H9 (cell line): Measurements from ENCODE around the gene ITGBL1. TPM values are rescaled to one million over a fixed set of nuclear protein-coding genes. Genes with fewer than 3 reads are reported as not detected.

Source experiments
- DNase-seq: peaks from one replicate; pipeline ENCODE4 v3.0.0-alpha.2; 2017
- H2AFZ ChIP-seq: one replicate; pipeline ENCODE4 v1.6.1; 2013; ENCODE audit warnings: mild to moderate bottlenecking, low read length, control low read depth, moderate library complexity
- H2AK5ac ChIP-seq: 2 replicates; pipeline ENCODE4 v1.6.1; 2013; ENCODE audit warnings: low read length, control low read depth, mixed read lengths; ENCODE audit not compliant: insufficient read length
- H2BK120ac ChIP-seq: one replicate; pipeline ENCODE4 v1.6.1; 2013; ENCODE audit warnings: low read depth, mild to moderate bottlenecking, low read length, control low read depth, inconsistent platforms; ENCODE audit not compliant: poor library complexity, severe bottlenecking
- H2BK12ac ChIP-seq: 2 replicates; pipeline ENCODE4 v1.6.1; 2013; ENCODE audit warnings: low read length, control low read depth, mixed read lengths, low read depth; ENCODE audit not compliant: insufficient read length
- H2BK15ac ChIP-seq: 2 replicates; pipeline ENCODE4 v1.6.1; 2013; ENCODE audit warnings: low read depth, low read length, control low read depth
- H2BK20ac ChIP-seq: one replicate; pipeline ENCODE4 v1.6.1; 2013; ENCODE audit warnings: low read depth, mild to moderate bottlenecking, low read length, control low read depth, inconsistent platforms; ENCODE audit not compliant: poor library complexity, severe bottlenecking
- H2BK5ac ChIP-seq: 2 replicates; pipeline ENCODE4 v1.6.1; 2013; ENCODE audit warnings: low read length, control low read depth, mixed read lengths; ENCODE audit not compliant: insufficient read length
- H3K14ac ChIP-seq: 2 replicates; pipeline ENCODE4 v1.6.1; 2013; ENCODE audit warnings: low read length, control low read depth; ENCODE audit not compliant: insufficient read depth
- H3K18ac ChIP-seq: 2 replicates; pipeline ENCODE4 v1.6.1; 2013; ENCODE audit warnings: low read depth, mild to moderate bottlenecking, mixed read lengths, low read length, control low read depth; ENCODE audit not compliant: insufficient read length
- H3K23ac ChIP-seq: 2 replicates; pipeline ENCODE4 v1.6.1; 2013; ENCODE audit warnings: low read length, control low read depth, mixed read lengths, low read depth; ENCODE audit not compliant: insufficient read length
- H3K23me2 ChIP-seq: 2 replicates; pipeline ENCODE4 v1.6.1; 2013; ENCODE audit warnings: low read depth, mild to moderate bottlenecking, mixed read lengths, low read length, control low read depth; ENCODE audit not compliant: insufficient read length, poor library complexity, severe bottlenecking
- H3K27ac ChIP-seq: 2 replicates; pipeline ENCODE4 v1.5.1; 2013; ENCODE audit warnings: low read length, control low read depth, mixed read lengths, low read depth; ENCODE audit not compliant: insufficient read length
- H3K27me3 ChIP-seq: 2 replicates; pipeline ENCODE4 v1.6.1; 2013; ENCODE audit warnings: low read length, control low read depth, inconsistent platforms; ENCODE audit not compliant: insufficient read depth
- H3K4ac ChIP-seq: 2 replicates; pipeline ENCODE4 v1.6.1; 2013; ENCODE audit warnings: low read depth, mild to moderate bottlenecking, control low read depth, inconsistent platforms, low read length, moderate library complexity
- H3K4me1 ChIP-seq: 2 replicates; pipeline ENCODE4 v1.6.1; 2013; ENCODE audit warnings: low read length, control low read depth, inconsistent platforms; ENCODE audit not compliant: insufficient read depth
- H3K4me2 ChIP-seq: 2 replicates; pipeline ENCODE4 v1.6.1; 2013; ENCODE audit warnings: low read length, control low read depth, mixed read lengths; ENCODE audit not compliant: insufficient read length, insufficient read depth
- H3K56ac ChIP-seq: 2 replicates; pipeline ENCODE4 v1.6.1; 2013; ENCODE audit warnings: low read depth, mild to moderate bottlenecking, mixed read lengths, low read length, control low read depth; ENCODE audit not compliant: insufficient read length
- H3K79me1 ChIP-seq: 2 replicates; pipeline ENCODE4 v1.6.1; 2013; ENCODE audit warnings: low read depth, mild to moderate bottlenecking, moderate library complexity, low read length, control low read depth, inconsistent platforms; ENCODE audit not compliant: insufficient read depth, poor library complexity, severe bottlenecking
- H3K79me2 ChIP-seq: 2 replicates; pipeline ENCODE4 v1.6.1; 2013; ENCODE audit warnings: low read length, control low read depth, inconsistent platforms; ENCODE audit not compliant: insufficient read depth
- H3K9ac ChIP-seq: 2 replicates; pipeline ENCODE4 v1.6.1; 2013; ENCODE audit warnings: low read length, control low read depth, mixed read lengths; ENCODE audit not compliant: insufficient read length; ENCODE audit errors: extremely low read depth
- H3K9me3 ChIP-seq: one replicate; pipeline ENCODE4 v1.6.1; 2013; ENCODE audit warnings: low read depth, low read length, inconsistent platforms; ENCODE audit not compliant: control insufficient read depth
- H3T11ph ChIP-seq: one replicate; pipeline ENCODE4 v1.6.1; 2013; ENCODE audit warnings: mild to moderate bottlenecking, low read length, control low read depth, inconsistent platforms
- H4K20me1 ChIP-seq: one replicate; pipeline ENCODE4 v1.6.1; 2013; ENCODE audit not compliant: control insufficient read depth, insufficient read length, insufficient read depth
- H4K5ac ChIP-seq: 2 replicates; pipeline ENCODE4 v1.6.1; 2013; ENCODE audit warnings: low read depth, mild to moderate bottlenecking, mixed read lengths, low read length, control low read depth; ENCODE audit not compliant: insufficient read length
- H4K8ac ChIP-seq: replicated peaks from 2 replicates; pipeline ENCODE4 v1.6.1; 2013; ENCODE audit warnings: low read length, control low read depth, mixed read lengths, low read depth; ENCODE audit not compliant: insufficient read length
- H4K91ac ChIP-seq: 2 replicates; pipeline ENCODE4 v1.6.1; 2013; ENCODE audit warnings: low read depth, mild to moderate bottlenecking, moderate library complexity, mixed read lengths, low read length, control low read depth; ENCODE audit not compliant: insufficient read length
- H3K27ac Mint-ChIP-seq, 3 experiments: 2 replicates in 2 of 3; 3 replicates in 1 of 3; pipeline ENCODE4 v1.8.0; 2020 to 2021; ENCODE audit warnings: mixed read lengths in 3 of 3, mild to moderate bottlenecking in 1 of 3, moderate library complexity in 1 of 3
- H3K27me3 Mint-ChIP-seq: 2 replicates; pipeline ENCODE4 v1.8.0; 2021; ENCODE audit warnings: low read depth, mild to moderate bottlenecking, moderate library complexity, mixed read lengths
- H3K36me3 Mint-ChIP-seq, 3 experiments: 2 replicates in 2 of 3; 3 replicates in 1 of 3; pipeline ENCODE4 v1.8.0; 2020 to 2021; ENCODE audit warnings: low read depth in 3 of 3, mixed read lengths in 3 of 3; ENCODE audit not compliant: insufficient read depth in 1 of 3
- H3K4me1 Mint-ChIP-seq, 2 experiments: 2 replicates each; pipeline ENCODE4 v1.8.0; 2020; ENCODE audit warnings: mixed read lengths in 2 of 2
- H3K4me3 Mint-ChIP-seq, 2 experiments: 2 replicates in 1 of 2; 3 replicates in 1 of 2; pipeline ENCODE4 v1.8.0; 2020 to 2021; ENCODE audit warnings: mild to moderate bottlenecking in 2 of 2, mixed read lengths in 2 of 2, moderate library complexity in 1 of 2
- H3K9me3 Mint-ChIP-seq, 2 experiments: 2 replicates in 1 of 2; 3 replicates in 1 of 2; pipeline ENCODE4 v1.8.0; 2020; ENCODE audit warnings: mild to moderate bottlenecking in 2 of 2, mixed read lengths in 2 of 2, moderate library complexity in 1 of 2
- WGBS: extraction: QIAGEN DNeasy Blood & Tissue Kit; methylation state at CpG from one replicate; pipeline ENCODE4 v1.1.7; 2013; ENCODE audit warnings: missing lambda C conversion rate, low lambda C conversion rate, mixed read lengths; ENCODE audit not compliant: insufficient read length; ENCODE audit errors: extremely low coverage; 5-methylcytosine and 5-hydroxymethylcytosine counted together
- total RNA-seq: library from RNA; stranded (reverse); gene quantifications from 2 replicates; pipeline ENCODE4 v1.2.1, GENCODE V29; 2021
- TF ChIP-seq, protein P1 (sequence below): fragments of 200-600 bp; sonication (generic); conservative IDR thresholded peaks from 3 replicates; pipeline ENCODE4 v1.8.0; 2021; ENCODE audit warnings: antibody characterized with exemption, mild to moderate bottlenecking

The ITGBL1 gene
- total RNA-seq, 1 experiment from 2014 or later, result not detected

GRCh38 chr13:101708115-101708514 lies 255.6 kb downstream of the ITGBL1 start:
- Histone ChIP-seq H3K9me3 (no peaks in the 10 kb centered on the region), H2AK5ac (no peak overlapping the region), H3K79me1 (no peaks in the 10 kb centered on the region), H4K20me1 (no peaks in the 10 kb centered on the region), H3K4me1 (0 out of 2 replicates have a peak, but pooled peaks cover 3% of the 10 kb centered on the region), H2BK20ac (no peak overlapping the region), H4K5ac (no peak overlapping the region), H3K4ac (no peak overlapping the region), H3K27me3 (no peaks in the 10 kb centered on the region), H2BK5ac (no peak overlapping the region), H3K9ac (no peak overlapping the region), H2BK15ac (no peak overlapping the region), H3K56ac (no peak overlapping the region), H4K91ac (no peak overlapping the region), H3K27ac (no peak overlapping the region), H2BK120ac (no peak overlapping the region), H4K8ac (no peak overlapping the region), H3K4me2 (no peak overlapping the region), H3T11ph (no peak overlapping the region), H3K18ac (no peak overlapping the region), H3K79me2 (no peaks in the 10 kb centered on the region), H2BK12ac (no peak overlapping the region), H3K23ac (no peak overlapping the region), H2AFZ (no peak overlapping the region), H3K23me2 (no peaks in the 10 kb centered on the region), H3K14ac (no peak overlapping the region)
- TF ChIP-seq, protein P1, sequence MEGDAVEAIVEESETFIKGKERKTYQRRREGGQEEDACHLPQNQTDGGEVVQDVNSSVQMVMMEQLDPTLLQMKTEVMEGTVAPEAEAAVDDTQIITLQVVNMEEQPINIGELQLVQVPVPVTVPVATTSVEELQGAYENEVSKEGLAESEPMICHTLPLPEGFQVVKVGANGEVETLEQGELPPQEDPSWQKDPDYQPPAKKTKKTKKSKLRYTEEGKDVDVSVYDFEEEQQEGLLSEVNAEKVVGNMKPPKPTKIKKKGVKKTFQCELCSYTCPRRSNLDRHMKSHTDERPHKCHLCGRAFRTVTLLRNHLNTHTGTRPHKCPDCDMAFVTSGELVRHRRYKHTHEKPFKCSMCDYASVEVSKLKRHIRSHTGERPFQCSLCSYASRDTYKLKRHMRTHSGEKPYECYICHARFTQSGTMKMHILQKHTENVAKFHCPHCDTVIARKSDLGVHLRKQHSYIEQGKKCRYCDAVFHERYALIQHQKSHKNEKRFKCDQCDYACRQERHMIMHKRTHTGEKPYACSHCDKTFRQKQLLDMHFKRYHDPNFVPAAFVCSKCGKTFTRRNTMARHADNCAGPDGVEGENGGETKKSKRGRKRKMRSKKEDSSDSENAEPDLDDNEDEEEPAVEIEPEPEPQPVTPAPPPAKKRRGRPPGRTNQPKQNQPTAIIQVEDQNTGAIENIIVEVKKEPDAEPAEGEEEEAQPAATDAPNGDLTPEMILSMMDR, result no peak
- Mint-ChIP-seq H3K36me3 (no peaks in the 10 kb centered on the region; a peak in 1 of 7 replicates), H3K4me3 (no peak overlapping the region), H3K9me3 (no peaks in the 10 kb centered on the region), H3K4me1 (peaks cover 17 to 26% of the 10 kb centered on the region in 2 experiments), H3K27ac (peak overlapping the region in 1 of 3 experiments; percentile 10; a peak in 3 of 7 replicates), H3K27me3 (peaks cover 3% of the 10 kb centered on the region; the same call in 1 of the 2 replicates)
- no peak for DNase-seq
- no CpG with 5 or more reads among the region's 1 CpG for WGBS
